ENCODE results near the gene FAM110A.
"Not testable (repeated sequence)": the region's sequence is repeated elsewhere in the genome, so short reads cannot be mapped to it uniquely, and the experiment has no call there.

FAM110A gene

DNA sequence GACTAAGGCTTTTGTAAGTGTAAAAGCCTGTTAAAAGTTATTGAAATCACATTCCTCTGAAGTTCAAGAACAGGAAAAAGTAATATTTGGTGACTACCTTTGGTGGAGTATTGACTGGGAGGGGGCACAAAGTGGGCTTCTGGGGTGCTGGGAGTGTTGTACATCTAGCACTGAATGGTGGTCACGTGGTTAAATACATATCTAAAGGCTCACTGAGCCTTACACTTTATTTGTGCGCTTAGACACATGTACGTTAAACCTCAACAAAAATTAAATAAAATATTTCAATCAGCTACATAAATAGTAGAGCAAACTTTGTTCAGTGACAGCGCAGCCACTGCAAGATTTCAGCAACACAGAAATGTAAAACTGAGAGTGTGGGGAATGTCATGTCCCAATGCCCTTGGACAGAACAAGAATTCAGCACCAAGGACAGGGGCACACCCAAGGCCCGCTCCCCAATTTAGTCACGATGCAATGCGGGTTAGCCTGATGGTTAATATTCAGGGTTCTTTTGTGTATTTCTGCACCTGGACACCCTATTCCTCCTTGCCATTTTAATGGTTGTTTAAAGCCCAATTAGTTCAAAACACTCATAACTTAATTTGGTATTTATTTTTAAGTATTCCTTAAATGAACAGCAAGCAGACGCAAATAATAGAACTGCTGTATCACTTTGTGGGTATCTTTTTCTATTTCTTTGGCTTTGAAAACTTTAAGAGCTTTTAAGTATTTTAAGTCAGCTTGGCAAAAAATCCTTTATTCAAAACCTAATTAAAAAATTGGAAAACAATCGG is 45.2 kb downstream of the FAM110A start:
- DNase-seq: no peak

- DNase-seq: no peak
Measured at GRCh38 chr20:879626-880025, 46.1 kb downstream of the FAM110A start.

DNA sequence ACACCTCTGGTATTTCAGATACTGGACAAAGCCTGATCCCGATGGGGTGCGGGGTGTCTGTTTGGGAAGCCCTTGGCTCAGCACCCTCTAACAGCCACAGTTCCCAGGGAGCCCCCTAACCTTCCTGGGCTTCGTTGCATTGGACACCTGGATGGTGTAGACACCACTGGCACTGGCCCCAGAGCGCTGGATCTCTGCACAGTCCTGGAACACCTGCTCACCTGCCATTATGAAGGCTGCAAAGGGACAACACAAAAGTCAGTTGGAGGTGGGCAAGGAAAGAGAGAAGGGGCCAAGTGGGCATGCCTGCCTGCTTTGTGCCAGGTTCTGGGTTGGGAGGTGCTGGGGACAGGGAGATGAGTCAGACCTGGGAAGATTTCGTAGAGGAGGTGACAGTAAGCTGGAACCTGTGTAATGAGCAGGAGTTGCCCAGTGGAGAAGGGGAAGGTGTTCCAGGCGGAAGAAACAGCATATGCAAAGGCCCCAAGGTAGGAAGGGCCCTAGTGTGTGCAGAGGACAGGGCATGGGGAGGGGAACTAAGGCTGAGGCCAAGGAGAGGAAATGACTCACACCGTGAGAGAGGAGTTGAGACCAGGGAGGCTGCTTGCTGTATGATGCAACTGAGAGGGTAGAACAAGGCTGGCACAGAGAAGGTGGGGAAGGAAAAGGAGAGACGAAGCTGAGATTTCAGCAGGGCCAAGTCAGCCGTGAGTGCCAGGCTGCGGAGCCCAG is 47.7 kb downstream of the FAM110A start:
- DNase-seq: no peak

GRCh38 chr20:881783-882144 is 48.2 kb downstream of the FAM110A start:
- DNase-seq: no peak

DNA sequence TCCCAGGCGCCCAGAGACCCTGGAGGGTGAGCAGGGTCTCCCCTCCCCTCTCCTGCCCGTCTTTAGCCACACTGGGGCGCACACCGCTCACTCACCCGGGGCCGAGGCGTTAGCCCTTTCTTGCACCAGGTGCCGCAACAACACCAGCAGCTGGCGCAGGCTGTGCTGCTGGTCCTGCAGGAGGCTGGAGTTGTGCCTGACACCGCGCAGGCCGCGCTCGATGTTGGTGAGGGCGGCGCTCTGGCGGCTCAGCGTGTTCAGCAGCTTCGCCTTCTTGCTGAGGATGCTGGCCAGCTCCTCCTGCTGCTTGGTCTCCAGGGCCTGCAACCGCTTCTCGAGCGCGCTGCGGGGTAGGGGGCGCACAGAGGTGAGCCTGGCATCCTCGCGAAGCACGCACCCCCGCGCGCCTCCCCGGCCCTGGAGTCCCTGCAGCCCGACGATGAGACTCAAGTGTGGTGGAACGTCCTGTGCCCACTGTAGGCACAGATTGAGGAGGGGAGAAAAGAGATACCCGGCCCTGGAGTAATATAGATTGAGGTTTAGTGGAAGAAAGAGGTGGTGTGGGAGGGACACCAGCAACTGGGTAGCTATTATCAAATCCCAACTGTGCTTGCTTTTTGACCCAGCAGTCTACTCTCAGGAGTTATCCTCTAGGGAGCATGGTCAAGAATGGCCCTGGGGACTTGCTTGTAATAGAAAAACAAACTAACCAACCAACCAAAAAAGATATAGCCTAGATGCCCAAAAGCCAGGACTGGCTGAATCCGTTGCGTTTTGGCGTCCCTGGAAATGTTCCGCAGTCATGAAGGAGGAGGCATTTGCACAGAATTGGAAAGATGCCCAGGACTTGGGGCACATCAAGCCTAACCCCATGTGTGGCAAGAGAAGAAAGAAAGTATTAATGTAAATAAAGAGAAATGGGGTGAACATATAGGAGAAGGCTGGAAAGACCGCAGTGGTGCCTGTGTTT is 51.8 kb downstream of the FAM110A start:
- DNase-seq: no peak

DNA sequence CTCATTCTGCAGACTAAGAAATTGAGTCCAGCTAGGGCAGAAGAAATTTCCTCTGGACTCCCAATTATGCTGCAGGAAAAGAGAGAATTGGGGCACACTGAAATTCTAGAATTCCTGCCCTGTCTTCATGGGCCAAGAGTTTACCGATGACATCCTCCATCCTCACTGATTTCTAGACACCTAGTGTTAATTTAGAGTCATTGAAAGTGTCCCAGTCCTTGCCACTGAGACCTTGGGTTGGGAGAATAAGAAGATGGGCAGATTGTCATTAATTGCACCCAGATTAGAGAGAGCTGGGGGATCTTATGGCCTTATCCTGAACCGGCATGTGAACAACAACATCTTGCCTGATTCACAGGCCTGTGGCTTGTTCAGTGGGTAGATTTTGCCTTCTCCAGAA is 53.6 kb downstream of the FAM110A start:
- DNase-seq: no peak

GRCh38 chr20:888057-888456 is 54.5 kb downstream of the FAM110A start:
- DNase-seq: no peak

DNA sequence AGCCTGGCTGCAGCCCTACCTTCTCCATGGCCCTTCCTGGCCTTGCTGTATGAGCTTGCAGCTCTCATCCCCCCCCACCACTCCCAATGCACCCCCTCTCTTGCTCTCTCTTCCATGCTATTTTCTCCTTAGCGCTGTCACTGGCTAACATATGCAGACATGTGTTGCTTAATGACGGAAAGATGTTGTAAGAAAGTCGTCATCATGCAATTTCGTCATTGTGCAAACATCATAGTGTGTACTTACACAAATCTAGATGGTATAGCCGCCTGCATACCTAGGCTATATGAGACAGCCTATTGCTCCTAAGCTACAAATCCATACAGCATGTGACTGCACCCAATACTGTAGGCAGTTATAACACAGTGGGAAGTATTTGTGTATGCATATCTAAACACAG is 55.6 kb downstream of the FAM110A start:
- no peak for DNase-seq

DNA sequence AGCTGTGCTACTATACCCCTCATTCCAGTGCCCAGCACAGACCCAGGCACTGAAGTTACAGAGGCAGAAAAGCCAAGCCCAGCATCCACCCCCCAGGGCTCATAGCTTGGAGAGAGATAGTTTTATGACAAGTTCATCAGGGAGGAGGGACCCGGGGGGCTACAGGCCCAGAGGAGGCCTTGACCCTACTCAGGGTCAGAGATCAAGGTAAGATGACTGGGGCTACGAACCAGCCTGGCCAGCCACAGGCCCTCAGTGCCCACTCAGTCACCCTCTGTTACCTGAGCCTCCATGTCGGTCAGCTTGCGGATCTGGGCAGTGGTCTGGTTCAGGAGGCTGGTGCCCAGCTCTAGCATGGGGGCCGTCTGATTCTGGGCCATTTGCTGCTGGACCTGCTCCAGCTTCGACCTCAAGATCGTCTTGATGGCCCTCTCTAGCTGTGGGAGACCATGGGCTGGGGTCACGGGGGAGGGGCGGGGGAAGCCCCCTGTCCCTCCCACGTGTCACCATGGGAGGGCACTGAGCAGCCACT is 56.5 kb downstream of the FAM110A start:
- DNase-seq: no peak

- DNase-seq: no peak
Measured at GRCh38 chr20:890666-891057, 57.1 kb downstream of the FAM110A start.

GRCh38 chr20:891058-891705 is 57.7 kb downstream of the FAM110A start:
- no peak for DNase-seq

- no peak for DNase-seq
Measured at GRCh38 chr20:891706-892080, 58.2 kb downstream of the FAM110A start.

DNA sequence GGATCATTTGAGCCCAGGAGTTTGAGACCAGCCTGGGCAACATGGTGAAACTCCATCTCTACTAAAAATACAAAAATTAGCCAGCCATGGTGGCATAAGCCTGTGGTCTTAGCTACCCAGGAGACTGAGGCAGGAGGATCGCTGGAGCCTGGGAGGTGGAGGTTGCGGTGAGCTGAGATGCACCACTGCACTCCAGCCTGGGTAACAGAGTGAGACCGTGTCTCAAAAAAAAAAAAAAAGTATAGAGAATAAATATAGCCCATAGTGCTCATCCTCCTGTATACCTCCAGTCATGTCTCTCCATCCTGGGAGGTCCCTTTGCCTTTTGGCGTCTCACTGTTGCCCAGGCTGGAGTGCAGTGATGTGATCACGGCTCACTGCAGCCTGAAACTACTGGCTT is 58.9 kb downstream of the FAM110A start:
- not testable (repeated sequence) for DNase-seq
